ENCODE measurements around the gene MEIKIN. TPM values are rescaled to one million over a fixed set of nuclear protein-coding genes. Genes with fewer than 3 reads are reported as not detected.

The MEIKIN gene
- total and polyA plus RNA-seq, 2 donors (not counting 3 experiments of a cell fraction or from before 2014, with no cell fraction given) = not detected

DNA sequence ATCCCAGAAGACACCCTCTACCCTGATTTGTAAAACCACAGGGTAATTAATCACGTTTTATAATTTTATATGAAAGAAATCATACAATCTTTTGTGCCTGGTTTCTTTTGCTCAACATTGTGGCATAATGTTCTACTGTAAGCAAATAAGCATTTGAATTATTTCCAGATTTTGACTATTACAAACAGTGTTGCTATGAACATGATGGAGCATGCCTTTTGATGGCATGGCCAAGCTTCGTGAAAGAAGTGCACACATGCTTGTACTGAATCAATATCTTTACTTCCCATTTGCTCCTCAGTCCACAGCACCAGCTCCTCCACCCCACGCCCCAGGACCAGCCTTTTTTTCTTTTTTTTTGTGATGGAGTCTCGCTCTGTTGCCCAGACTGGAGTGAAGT, 36.1 kb upstream of the MEIKIN start:
- no peak for FAIRE-seq
- intact Hi-C loops (cut with micrococcal nuclease) = no loop called here
- H3K9me1 ChIP-seq (replicated peaks; ENCODE audit: control insufficient read depth, extremely low read depth, insufficient read depth, low read length) = no peaks in the 10 kb centered on the region
- DNase-seq (ENCODE audit: low read depth, low spot score) = no peak
- no peaks in the 10 kb centered on the region for H3K79me2 ChIP-seq (ENCODE audit: control insufficient read depth, insufficient read depth, low read length)
- no peak overlapping the region for H3K4me3 ChIP-seq (replicated peaks in 1 of 3; ENCODE audit: insufficient read depth in 1 of 3, low read depth in 1 of 3, low read length in 3 of 3)
- dilution Hi-C loops (cut with MboI; ENCODE audit: extremely low pct_ligation_motif_present, low sequenced_read_pairs) = no loop called here
- H3K9me3 ChIP-seq (replicated peaks; ENCODE audit: control insufficient read depth, insufficient read depth, low read length) = no peaks in the 10 kb centered on the region
- H4K20me1 ChIP-seq (replicated peaks; ENCODE audit: control insufficient read depth, extremely low read depth, insufficient read depth, low read length) = no peaks in the 10 kb centered on the region
- no peak overlapping the region for H3K9ac ChIP-seq (replicated peaks; ENCODE audit: extremely low read depth, insufficient read depth, low read length)
- TF ChIP-seq, protein P1, sequence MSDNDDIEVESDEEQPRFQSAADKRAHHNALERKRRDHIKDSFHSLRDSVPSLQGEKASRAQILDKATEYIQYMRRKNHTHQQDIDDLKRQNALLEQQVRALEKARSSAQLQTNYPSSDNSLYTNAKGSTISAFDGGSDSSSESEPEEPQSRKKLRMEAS (IDR thresholded peaks at IDR 0.05; ENCODE audit: insufficient read depth, insufficient read length) = no peak
- TF ChIP-seq FOS (IDR thresholded peaks at IDR 0.05; ENCODE audit: borderline replicate concordance, insufficient read depth, low read length) (no peak), JUN (IDR thresholded peaks at IDR 0.05; ENCODE audit: borderline replicate concordance, insufficient read depth, insufficient read length, low read depth) (no peak), MYC (IDR thresholded peaks at IDR 0.05; ENCODE audit: low read depth, low read length) (no peak)
- TF ChIP-seq, protein P2, sequence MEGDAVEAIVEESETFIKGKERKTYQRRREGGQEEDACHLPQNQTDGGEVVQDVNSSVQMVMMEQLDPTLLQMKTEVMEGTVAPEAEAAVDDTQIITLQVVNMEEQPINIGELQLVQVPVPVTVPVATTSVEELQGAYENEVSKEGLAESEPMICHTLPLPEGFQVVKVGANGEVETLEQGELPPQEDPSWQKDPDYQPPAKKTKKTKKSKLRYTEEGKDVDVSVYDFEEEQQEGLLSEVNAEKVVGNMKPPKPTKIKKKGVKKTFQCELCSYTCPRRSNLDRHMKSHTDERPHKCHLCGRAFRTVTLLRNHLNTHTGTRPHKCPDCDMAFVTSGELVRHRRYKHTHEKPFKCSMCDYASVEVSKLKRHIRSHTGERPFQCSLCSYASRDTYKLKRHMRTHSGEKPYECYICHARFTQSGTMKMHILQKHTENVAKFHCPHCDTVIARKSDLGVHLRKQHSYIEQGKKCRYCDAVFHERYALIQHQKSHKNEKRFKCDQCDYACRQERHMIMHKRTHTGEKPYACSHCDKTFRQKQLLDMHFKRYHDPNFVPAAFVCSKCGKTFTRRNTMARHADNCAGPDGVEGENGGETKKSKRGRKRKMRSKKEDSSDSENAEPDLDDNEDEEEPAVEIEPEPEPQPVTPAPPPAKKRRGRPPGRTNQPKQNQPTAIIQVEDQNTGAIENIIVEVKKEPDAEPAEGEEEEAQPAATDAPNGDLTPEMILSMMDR (IDR thresholded peaks at IDR 0.05; ENCODE audit: extremely low read depth in 1 of 2, insufficient read depth in 1 of 2, low read depth in 1 of 2, low read length in 2 of 2) = no peak
- no TSS peak for BruUV-seq (replicated peaks)
- CTCF ChIA-PET = no interaction called here
- no peaks in the 10 kb centered on the region for H3K36me3 ChIP-seq (ENCODE audit: control insufficient read depth in 2 of 2, extremely low read depth in 1 of 2, insufficient read depth in 2 of 2, low read length in 2 of 2)
- peaks cover 5% of the 10 kb centered on the region for H3K4me1 ChIP-seq (ENCODE audit: control insufficient read depth, extremely low read depth, insufficient read depth, low read length)
- H3K4me2 ChIP-seq (ENCODE audit: insufficient read depth, low read length) = no peak overlapping the region
- POLR2A ChIA-PET = interaction anchor here (0.7 kb wide), 1 partner anchor 22 kb away, joined by 5 read pairs; no protein-coding TSS in a partner anchor
- H3K27me3 ChIP-seq (ENCODE audit: control insufficient read depth in 2 of 2, insufficient read depth in 2 of 2, low read length in 2 of 2) = peaks cover 2 to 7% of the 10 kb centered on the region in 2 experiments
- no peak overlapping the region for H2AFZ ChIP-seq (ENCODE audit: low read depth, low read length)
- H3K27ac ChIP-seq (ENCODE audit: insufficient read depth, low read depth, low read length) = no peak overlapping the region

DNA sequence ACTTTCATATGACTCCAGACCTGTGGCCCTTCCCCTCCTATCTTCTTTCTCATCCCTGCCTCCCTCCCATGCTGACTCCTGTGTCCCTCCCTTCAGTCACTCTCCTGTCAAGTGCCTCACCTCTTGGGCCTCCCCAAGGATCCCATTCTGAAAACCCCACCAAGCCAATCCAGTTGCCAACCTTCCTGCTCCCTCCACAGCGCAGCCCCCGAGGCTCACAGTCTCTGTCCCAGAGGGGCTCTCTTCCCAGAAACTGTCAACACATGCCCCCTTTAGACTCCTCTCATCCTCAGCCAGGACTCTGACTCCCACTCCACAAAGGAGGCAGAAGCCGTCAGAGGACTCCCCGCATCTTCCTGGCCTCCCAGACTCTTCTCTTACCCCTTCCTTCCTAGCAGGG, 35.2 kb upstream of the MEIKIN start:
- dilution Hi-C loops (cut with MboI; ENCODE audit: extremely low pct_ligation_motif_present, low sequenced_read_pairs) (no loop called here), intact Hi-C loops (cut with micrococcal nuclease) (no loop called here)
- Histone ChIP-seq H3K79me2 (ENCODE audit: control insufficient read depth, insufficient read depth, low read length) (no peaks in the 10 kb centered on the region), H3K27ac (ENCODE audit: insufficient read depth, low read depth, low read length) (no peak overlapping the region), H3K36me3 (ENCODE audit: control insufficient read depth in 2 of 2, extremely low read depth in 1 of 2, insufficient read depth in 2 of 2, low read length in 2 of 2) (no peaks in the 10 kb centered on the region), H3K9me3 (replicated peaks; ENCODE audit: control insufficient read depth, insufficient read depth, low read length) (no peaks in the 10 kb centered on the region), H3K27me3 (ENCODE audit: control insufficient read depth in 2 of 2, insufficient read depth in 2 of 2, low read length in 2 of 2) (peaks cover 2 to 7% of the 10 kb centered on the region in 2 experiments), H3K9me1 (replicated peaks; ENCODE audit: control insufficient read depth, extremely low read depth, insufficient read depth, low read length) (no peaks in the 10 kb centered on the region), H3K4me1 (ENCODE audit: control insufficient read depth, extremely low read depth, insufficient read depth, low read length) (peaks cover 5% of the 10 kb centered on the region), H4K20me1 (replicated peaks; ENCODE audit: control insufficient read depth, extremely low read depth, insufficient read depth, low read length) (no peaks in the 10 kb centered on the region), H3K4me3 (replicated peaks in 1 of 3; ENCODE audit: insufficient read depth in 1 of 3, low read depth in 1 of 3, low read length in 3 of 3) (no peak overlapping the region), H3K4me2 (ENCODE audit: insufficient read depth, low read length) (no peak overlapping the region), H2AFZ (ENCODE audit: low read depth, low read length) (no peak overlapping the region), H3K9ac (replicated peaks; ENCODE audit: extremely low read depth, insufficient read depth, low read length) (no peak overlapping the region)
- TF ChIP-seq, protein P1 (IDR thresholded peaks at IDR 0.05; ENCODE audit: insufficient read depth, insufficient read length) = no peak
- TF ChIP-seq FOS (IDR thresholded peaks at IDR 0.05; ENCODE audit: borderline replicate concordance, insufficient read depth, low read length) (no peak), JUN (IDR thresholded peaks at IDR 0.05; ENCODE audit: borderline replicate concordance, insufficient read depth, insufficient read length, low read depth) (no peak), EZH2 (IDR thresholded peaks at IDR 0.05; ENCODE audit: borderline replicate concordance, low read depth, low read length, severe bottlenecking) (no peak), POLR2A (IDR thresholded peaks at IDR 0.05; ENCODE audit: low read depth, low read length) (no peak)
- TF ChIP-seq, protein P2 (IDR thresholded peaks at IDR 0.05; ENCODE audit: extremely low read depth in 1 of 2, insufficient read depth in 1 of 2, low read depth in 1 of 2, low read length in 2 of 2) = no peak
- no peak for FAIRE-seq
- CTCF ChIA-PET = interaction anchor here (0.7 kb wide), 1 partner anchor 397 kb away, joined by 4 read pairs; no protein-coding TSS in a partner anchor
- POLR2A ChIA-PET = no interaction called here
- no peak for DNase-seq (ENCODE audit: low read depth, low spot score)
- no TSS peak for BruUV-seq (replicated peaks)

Data from endothelial cell of umbilical vein (primary cell).